Measurements from ENCODE around the gene PDGFC. TPM values are rescaled to one million over a fixed set of nuclear protein-coding genes. Genes with fewer than 3 reads are reported as not detected.

Gene PDGFC
- total and polyA plus RNA-seq, 2 donors (not counting 3 experiments of a cell fraction or from before 2014, with no cell fraction given), result 2.7 to 5.3 TPM

- dilution Hi-C loops (cut with MboI; ENCODE audit: extremely low pct_ligation_motif_present, low sequenced_read_pairs), result no loop called here
- Histone ChIP-seq H3K79me2 (ENCODE audit: control insufficient read depth, insufficient read depth, low read length) (no peaks in the 10 kb centered on the region), H3K27ac (ENCODE audit: insufficient read depth, low read depth, low read length) (no peak overlapping the region), H3K27me3 (ENCODE audit: control insufficient read depth in 2 of 2, insufficient read depth in 2 of 2, low read length in 2 of 2) (no peaks in the 10 kb centered on the region), H3K9me3 (replicated peaks; ENCODE audit: control insufficient read depth, insufficient read depth, low read length) (no peaks in the 10 kb centered on the region), H3K4me1 (ENCODE audit: control insufficient read depth, extremely low read depth, insufficient read depth, low read length) (no peaks in the 10 kb centered on the region), H4K20me1 (replicated peaks; ENCODE audit: control insufficient read depth, extremely low read depth, insufficient read depth, low read length) (no peaks in the 10 kb centered on the region), H3K36me3 (ENCODE audit: control insufficient read depth in 2 of 2, extremely low read depth in 1 of 2, insufficient read depth in 2 of 2, low read length in 2 of 2) (no peaks in the 10 kb centered on the region), H3K4me3 (replicated peaks in 1 of 3; ENCODE audit: insufficient read depth in 1 of 3, low read depth in 1 of 3, low read length in 3 of 3) (no peak overlapping the region), H3K4me2 (ENCODE audit: insufficient read depth, low read length) (no peak overlapping the region), H3K9ac (replicated peaks; ENCODE audit: extremely low read depth, insufficient read depth, low read length) (no peak overlapping the region), H2AFZ (ENCODE audit: low read depth, low read length) (no peak overlapping the region), H3K9me1 (replicated peaks; ENCODE audit: control insufficient read depth, extremely low read depth, insufficient read depth, low read length) (no peaks in the 10 kb centered on the region)
- DNase-seq (ENCODE audit: low read depth, low spot score), result no peak
- no peak for FAIRE-seq
- TF ChIP-seq GATA2 (IDR thresholded peaks at IDR 0.05; ENCODE audit: insufficient read depth, insufficient read length, low read depth, low read length) (no peak), CTCF (IDR thresholded peaks at IDR 0.05; ENCODE audit: extremely low read depth in 1 of 2, insufficient read depth in 1 of 2, low read depth in 1 of 2, low read length in 2 of 2) (no peak), EZH2 (IDR thresholded peaks at IDR 0.05; ENCODE audit: borderline replicate concordance, low read depth, low read length, severe bottlenecking) (no peak), POLR2AphosphoS5 (IDR thresholded peaks at IDR 0.05; ENCODE audit: insufficient read depth, low read depth, low read length) (no peak), MAX (IDR thresholded peaks at IDR 0.05; ENCODE audit: insufficient read depth, insufficient read length) (no peak), MYC (IDR thresholded peaks at IDR 0.05; ENCODE audit: low read depth, low read length) (no peak)
- POLR2A ChIA-PET, result no interaction called here
- CTCF ChIA-PET, result no interaction called here
- BruUV-seq (replicated peaks), result no TSS peak
- intact Hi-C loops (cut with micrococcal nuclease), result no loop called here
These were observed 260.4 kb downstream of the PDGFC start for GRCh38 chr4:156711193-156711590.

Small RNA genes within 50 kb of the gene (small RNA-seq; reads per million reads assigned to genes)
- not detected for gene AC092608.2 (ENCODE audit: insufficient read depth, insufficient read length, low read depth, low replicate concordance)

Other genes starting within 250 kb of the PDGFC start
- gene GLRB, start 104.4 kb upstream of the PDGFC start, total RNA-seq, result 5.7 and 6.2 TPM in 2 replicates
- gene GLRB, start 104.4 kb upstream of the PDGFC start, polyA plus RNA-seq, result 3.6 and 3.8 TPM in 2 replicates
- not detected in 2 replicates for gene GRIA2, start 248.9 kb upstream of the PDGFC start, total RNA-seq
- gene GRIA2, start 248.9 kb upstream of the PDGFC start, polyA plus RNA-seq, result not detected in 2 replicates

Measured in endothelial cell of umbilical vein (primary cell).